Uterus (tissue), 4 donors: ENCODE results near the gene SMC6. TPM values are rescaled to one million over a fixed set of nuclear protein-coding genes. Genes with fewer than 3 reads are reported as not detected.

Experiments used
- DNase-seq, 2 donors: peaks; one replicate each; pipeline ENCODE4 v3.0.0-alpha.2; 2019 to 2020
- H3K27ac ChIP-seq, 2 donors: fragments of 200-600 bp; sonication (generic); 1 replicate in 1 of 2; 2 replicates in 1 of 2; pipeline ENCODE4 v1.5.1; 2016 to 2018
- H3K27me3 ChIP-seq, 2 donors: fragments of 200-600 bp; sonication (generic); one replicate each; pipeline ENCODE4 v1.5.1; 2018 to 2019; ENCODE audit warnings: control low read depth in 1 of 2
- H3K36me3 ChIP-seq, 2 donors: fragments of 200-600 bp; sonication (generic); one replicate each; pipeline ENCODE4 v1.5.1; 2019; ENCODE audit warnings: control low read depth in 1 of 2
- H3K4me1 ChIP-seq, 2 donors: fragments of 200-600 bp; sonication (generic); one replicate each; pipeline ENCODE4 v1.5.1; 2018 to 2019; ENCODE audit warnings: control low read depth in 1 of 2
- H3K4me3 ChIP-seq, 2 donors: fragments of 200-600 bp; sonication (generic); 1 replicate in 1 of 2; 2 replicates in 1 of 2; pipeline ENCODE4 v1.5.1; 2018 to 2019; ENCODE audit warnings: mild to moderate bottlenecking in 1 of 2
- H3K9me3 ChIP-seq, 2 donors: fragments of 200-600 bp; sonication (generic); one replicate each; pipeline ENCODE4 v1.5.1; 2019; ENCODE audit warnings: control low read depth in 1 of 2
- CTCF ChIP-seq, 4 experiments: fragments of 200-600 bp in 2 of 4; fragments of 450-650 bp in 2 of 4; sonication (generic) in 2 of 4; IDR thresholded peaks; one replicate each; pipeline ENCODE4 v1.5.1; 2016 to 2019; ENCODE audit warnings: antibody characterized with exemption in 4 of 4, mild to moderate bottlenecking in 2 of 4, moderate library complexity in 1 of 4
- POLR2A ChIP-seq, 2 donors: fragments of 450-650 bp; IDR thresholded peaks; one replicate each; pipeline ENCODE4 v1.6.1; 2016; ENCODE audit warnings: antibody characterized with exemption in 2 of 2, mild to moderate bottlenecking in 1 of 2, moderate library complexity in 1 of 2
- intact Hi-C: fragments of 100-400 bp; cut with DNase I; formaldehyde crosslinking; loops from one replicate; pipeline ENCODE4 v1.15.1; 2023; ENCODE audit warnings: low total_unique reads
- total RNA-seq, 4 donors: library from RNA; depleted of rRNA in 3 of 4; stranded (reverse); fragments of >200 nt in 3 of 4; gene quantifications; one replicate each; pipeline versions ENCODE4 v1.1.0 to v1.2.4, GENCODE V29; 2014 to 2023
- donor health status: DM: yes; HTN: yes; CAD: no.

SMC6 gene
- total RNA-seq, 4 donors from 2014 or later = 7.4 to 49.4 (median 15.5) TPM

GRCh38 chr2:17630089-17630488 lies 123.5 kb downstream of the SMC6 start:
- intact Hi-C loops = no loop called here
- Histone ChIP-seq H3K9me3 (no peaks in the 10 kb centered on the region), H3K4me3 (no peak overlapping the region), H3K4me1 (no peaks in the 10 kb centered on the region), H3K27me3 (no peaks in the 10 kb centered on the region), H3K27ac (no peak overlapping the region), H3K36me3 (no peaks in the 10 kb centered on the region)
- no peak for DNase-seq
- TF ChIP-seq CTCF (IDR thresholded peaks at IDR 0.05) (no peak), POLR2A (IDR thresholded peaks at IDR 0.05) (no peak)

GRCh38 chr2:17628349-17629261 lies 125.0 kb downstream of the SMC6 start:
- no peak overlapping the region for H3K4me3 ChIP-seq
- intact Hi-C loops = no loop called here
- no peaks in the 10 kb centered on the region for H3K27me3 ChIP-seq
- no peaks in the 10 kb centered on the region for H3K36me3 ChIP-seq
- H3K27ac ChIP-seq = no peak overlapping the region
- no peaks in the 10 kb centered on the region for H3K4me1 ChIP-seq
- TF ChIP-seq POLR2A (IDR thresholded peaks at IDR 0.05) = no peak
- TF ChIP-seq CTCF (IDR thresholded peaks at IDR 0.05) = no peak
- no peaks in the 10 kb centered on the region for H3K9me3 ChIP-seq
- no peak for DNase-seq

GRCh38 chr2:17627434-17627833 lies 126.2 kb downstream of the SMC6 start:
- TF ChIP-seq CTCF (IDR thresholded peaks at IDR 0.05) (no peak), POLR2A (IDR thresholded peaks at IDR 0.05) (no peak)
- no peaks in the 10 kb centered on the region for H3K27me3 ChIP-seq
- H3K4me1 ChIP-seq = no peaks in the 10 kb centered on the region
- no peaks in the 10 kb centered on the region for H3K36me3 ChIP-seq
- H3K4me3 ChIP-seq = no peak overlapping the region
- DNase-seq = no peak
- intact Hi-C loops = no loop called here
- H3K27ac ChIP-seq = no peak overlapping the region
- H3K9me3 ChIP-seq = no peaks in the 10 kb centered on the region

GRCh38 chr2:17626986-17627385 lies 126.6 kb downstream of the SMC6 start:
- Histone ChIP-seq H3K36me3 (no peaks in the 10 kb centered on the region), H3K27ac (no peak overlapping the region), H3K4me3 (no peak overlapping the region), H3K27me3 (no peaks in the 10 kb centered on the region), H3K9me3 (no peaks in the 10 kb centered on the region), H3K4me1 (no peaks in the 10 kb centered on the region)
- intact Hi-C loops = no loop called here
- no peak for DNase-seq
- TF ChIP-seq POLR2A (IDR thresholded peaks at IDR 0.05) (no peak), CTCF (IDR thresholded peaks at IDR 0.05) (no peak)

GRCh38 chr2:17625446-17625845 lies 128.2 kb downstream of the SMC6 start:
- no peak overlapping the region for H3K27ac ChIP-seq
- no peak overlapping the region for H3K4me3 ChIP-seq
- no peak for DNase-seq
- TF ChIP-seq POLR2A (IDR thresholded peaks at IDR 0.05) (no peak), CTCF (IDR thresholded peaks at IDR 0.05) (no peak)
- intact Hi-C loops = no loop called here
- H3K9me3 ChIP-seq = no peaks in the 10 kb centered on the region
- no peaks in the 10 kb centered on the region for H3K27me3 ChIP-seq
- no peaks in the 10 kb centered on the region for H3K4me1 ChIP-seq
- no peaks in the 10 kb centered on the region for H3K36me3 ChIP-seq
